ENCODE data around the gene ANO8.

DNA sequence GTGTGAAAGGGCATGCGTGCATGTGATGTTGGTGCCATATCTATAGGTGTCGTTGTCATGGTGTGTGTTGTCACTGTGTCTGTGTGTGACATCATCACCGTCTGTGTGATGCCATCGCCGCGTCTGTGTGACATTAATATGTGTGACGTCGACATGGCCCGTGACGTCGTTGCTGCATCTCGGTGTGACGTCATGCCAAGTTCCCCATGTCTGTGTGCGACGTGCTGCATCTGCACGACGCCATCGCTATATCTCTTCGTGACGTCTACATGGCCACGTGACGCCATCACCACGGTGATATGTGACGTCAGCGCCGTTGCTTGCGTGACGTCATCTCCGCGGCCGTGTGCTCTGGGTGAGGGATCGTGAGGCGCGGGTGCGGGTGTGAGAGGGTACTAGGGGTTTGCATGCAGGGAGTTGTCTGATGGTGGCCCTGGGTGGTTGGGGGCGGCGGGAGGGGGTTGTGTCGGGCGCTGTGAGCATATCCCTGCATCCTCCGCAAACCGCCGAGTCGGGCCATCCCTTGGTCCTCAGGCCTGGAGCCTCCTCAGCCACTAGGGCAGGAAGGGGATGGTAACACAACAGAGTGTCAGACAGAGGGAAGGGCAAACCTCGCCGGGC lies 17.3 kb upstream of the ANO8 start:
- TF ChIP-seq POLR2A (IDR thresholded peaks at IDR 0.05), result no peak
- TF ChIP-seq, protein P1, sequence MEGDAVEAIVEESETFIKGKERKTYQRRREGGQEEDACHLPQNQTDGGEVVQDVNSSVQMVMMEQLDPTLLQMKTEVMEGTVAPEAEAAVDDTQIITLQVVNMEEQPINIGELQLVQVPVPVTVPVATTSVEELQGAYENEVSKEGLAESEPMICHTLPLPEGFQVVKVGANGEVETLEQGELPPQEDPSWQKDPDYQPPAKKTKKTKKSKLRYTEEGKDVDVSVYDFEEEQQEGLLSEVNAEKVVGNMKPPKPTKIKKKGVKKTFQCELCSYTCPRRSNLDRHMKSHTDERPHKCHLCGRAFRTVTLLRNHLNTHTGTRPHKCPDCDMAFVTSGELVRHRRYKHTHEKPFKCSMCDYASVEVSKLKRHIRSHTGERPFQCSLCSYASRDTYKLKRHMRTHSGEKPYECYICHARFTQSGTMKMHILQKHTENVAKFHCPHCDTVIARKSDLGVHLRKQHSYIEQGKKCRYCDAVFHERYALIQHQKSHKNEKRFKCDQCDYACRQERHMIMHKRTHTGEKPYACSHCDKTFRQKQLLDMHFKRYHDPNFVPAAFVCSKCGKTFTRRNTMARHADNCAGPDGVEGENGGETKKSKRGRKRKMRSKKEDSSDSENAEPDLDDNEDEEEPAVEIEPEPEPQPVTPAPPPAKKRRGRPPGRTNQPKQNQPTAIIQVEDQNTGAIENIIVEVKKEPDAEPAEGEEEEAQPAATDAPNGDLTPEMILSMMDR (IDR thresholded peaks at IDR 0.05), result no peak
